B cell (primary cell): ENCODE results near the gene UMOD. TPM values are rescaled to one million over a fixed set of nuclear protein-coding genes. Genes with fewer than 3 reads are reported as not detected.

Source experiments
- ATAC-seq: fragments of 200-7000 bp; cut with Tn5 transposase; one replicate; pipeline ENCODE4 v1.10.0; 2021; ENCODE audit warnings: low read depth, mild to moderate bottlenecking, moderate number of reproducible peaks, moderate library complexity
- CTCF ChIA-PET: fragments of 350-600 bp; sonication (Branson Sonifier 250); formaldehyde crosslinking; loops from one replicate; lab custom pipeline; 2021; ENCODE audit warnings: antibody characterized with exemption, inconsistent platforms; lab: Charles Lee
- POLR2A ChIA-PET: fragments of 350-600 bp; sonication (Branson Sonifier 250); formaldehyde crosslinking; loops from one replicate; lab custom pipeline; 2021; ENCODE audit warnings: antibody characterized with exemption; lab: Charles Lee
- DNase-seq: peaks from one replicate; pipeline ENCODE4 v3.0.0; 2013
- H2AFZ ChIP-seq: 2 replicates; pipeline ENCODE4 v1.6.1; 2012; ENCODE audit warnings: mild to moderate bottlenecking, low read depth, low read length; ENCODE audit not compliant: insufficient read depth, poor library complexity, severe bottlenecking
- H3K27ac ChIP-seq, 2 donors: 1 replicate in 1 of 2; 2 replicates in 1 of 2; pipeline ENCODE4 v1.5.1; 2012 to 2013; ENCODE audit warnings: low read length in 2 of 2, mild to moderate bottlenecking in 2 of 2, moderate library complexity in 1 of 2
- H3K27me3 ChIP-seq, 4 experiments: fragments of 200-600 bp in 1 of 4; sonication (generic) in 1 of 4; replicated peaks in 1 of 4; 1 replicate in 2 of 4; 2 replicates in 2 of 4; pipeline versions ENCODE4 v1.6.1 to v1.7.0; 2013 to 2016; ENCODE audit warnings: low read length in 3 of 4, mild to moderate bottlenecking in 2 of 4, mixed read lengths in 1 of 4, moderate library complexity in 1 of 4; ENCODE audit not compliant: insufficient read depth in 4 of 4, control insufficient read depth in 3 of 4; ENCODE audit errors: control extremely low read depth in 1 of 4
- H3K36me3 ChIP-seq, 2 experiments: replicated peaks in 1 of 2; 1 replicate in 1 of 2; 2 replicates in 1 of 2; pipeline versions ENCODE4 v1.6.1 to v1.7.1; 2013; ENCODE audit warnings: low read length in 1 of 2; ENCODE audit not compliant: insufficient read depth in 2 of 2, control insufficient read depth in 1 of 2; ENCODE audit errors: control extremely low read depth in 1 of 2, extremely low read depth in 1 of 2
- H3K4me1 ChIP-seq, 2 donors: fragments of 200-600 bp in 1 of 2; sonication (generic) in 1 of 2; 1 replicate in 1 of 2; 2 replicates in 1 of 2; pipeline versions ENCODE4 v1.5.1 to v1.6.1; 2013 to 2017; ENCODE audit warnings: low read length in 2 of 2; ENCODE audit not compliant: control insufficient read depth in 2 of 2, insufficient read depth in 2 of 2
- H3K4me2 ChIP-seq: replicated peaks from 2 replicates; pipeline ENCODE3; 2012; ENCODE audit warnings: mild to moderate bottlenecking, low read depth, low read length; ENCODE audit not compliant: poor library complexity, severe bottlenecking
- H3K4me3 ChIP-seq, 5 experiments: fragments of 200-600 bp in 1 of 5; sonication (generic) in 1 of 5; 1 replicate in 3 of 5; 2 replicates in 2 of 5; pipeline versions ENCODE4 v1.5.1 to v1.7.0; 2011 to 2016; ENCODE audit warnings: low read length in 4 of 5, mild to moderate bottlenecking in 4 of 5, low read depth in 2 of 5, control low read depth in 1 of 5, moderate library complexity in 1 of 5; ENCODE audit not compliant: insufficient read depth in 1 of 5; ENCODE audit errors: control extremely low read depth in 1 of 5, extremely low read depth in 1 of 5
- H3K79me2 ChIP-seq: fragments of 200-600 bp; sonication (generic); one replicate; pipeline ENCODE4 v1.6.0; 2016; ENCODE audit warnings: low read length; ENCODE audit not compliant: control insufficient read depth, insufficient read depth
- H3K9ac ChIP-seq: fragments of 200-600 bp; sonication (generic); 2 replicates; pipeline ENCODE4 v1.6.1; 2017; ENCODE audit warnings: mild to moderate bottlenecking, low read length, moderate library complexity
- H3K9me3 ChIP-seq, 3 donors: one replicate each; pipeline versions ENCODE4 v1.6.1 to v1.7.1; 2013; ENCODE audit warnings: low read length in 2 of 3; ENCODE audit not compliant: control insufficient read depth in 2 of 3, insufficient read depth in 1 of 3; ENCODE audit errors: control extremely low read depth in 1 of 3
- H4K20me1 ChIP-seq: 2 replicates; pipeline ENCODE4 v1.6.0; 2012; ENCODE audit warnings: mild to moderate bottlenecking, low read length; ENCODE audit not compliant: insufficient read depth, control insufficient read depth, poor library complexity, severe bottlenecking
- H3K27ac Mint-ChIP-seq: one replicate; pipeline ENCODE4 v1.8.0; 2021; ENCODE audit warnings: mixed read lengths
- H3K27me3 Mint-ChIP-seq: one replicate; pipeline ENCODE4 v1.8.0; 2021; ENCODE audit warnings: mixed read lengths
- H3K4me1 Mint-ChIP-seq: one replicate; pipeline ENCODE4 v1.8.0; 2021; ENCODE audit warnings: mixed read lengths
- H3K4me3 Mint-ChIP-seq: one replicate; pipeline ENCODE4 v1.8.0; 2021; ENCODE audit warnings: mixed read lengths
- H3K9me3 Mint-ChIP-seq: one replicate; pipeline ENCODE4 v1.8.0; 2022; ENCODE audit warnings: mixed read lengths; ENCODE audit not compliant: insufficient read depth
- CTCF ChIP-seq: fragments of 200-600 bp; IDR thresholded peaks from one replicate; pipeline ENCODE4 v1.8.0; 2022; ENCODE audit warnings: antibody characterized with exemption, mild to moderate bottlenecking
- EZH2 ChIP-seq: IDR thresholded peaks from 2 replicates; pipeline ENCODE4 v1.6.1; 2012; ENCODE audit warnings: borderline replicate concordance, low read depth, mild to moderate bottlenecking, moderate library complexity, low read length; ENCODE audit not compliant: insufficient read depth, poor library complexity, severe bottlenecking
- WGBS: methylation state at CpG from one replicate; pipeline ENCODE4 v1.1.5; 2013; ENCODE audit warnings: missing lambda C conversion rate; ENCODE audit not compliant: insufficient coverage; 5-methylcytosine and 5-hydroxymethylcytosine counted together
- intact Hi-C: fragments of 100-400 bp; cut with micrococcal nuclease; formaldehyde crosslinking; loops from one replicate; pipeline ENCODE4 v1.10.0; 2022
- polyA plus RNA-seq: library from polyadenylated mRNA; depleted of rRNA; stranded (reverse); fragments of >200 nt; gene quantifications from 2 replicates; pipeline ENCODE4 v1.2.3, GENCODE V29; 2012
- total RNA-seq, 2 donors: library from RNA; stranded (reverse); fragments of 120-200 nt in 1 of 2; gene quantifications; 1 replicate in 1 of 2; 2 replicates in 1 of 2; pipeline versions ENCODE4 v1.2.3 to v1.2.4, GENCODE V29; 2013 to 2022

The UMOD gene
- total and polyA plus RNA-seq, 2 donors (not counting 1 experiment from before 2014, with no cell fraction given): not detected

- no peaks in the 10 kb centered on the region for H4K20me1 ChIP-seq
- ChIA-PET POLR2A (no interaction called here), CTCF (no interaction called here)
- no peaks in the 10 kb centered on the region for H3K4me1 ChIP-seq
- no peaks in the 10 kb centered on the region for H3K27me3 ChIP-seq
- Mint-ChIP-seq H3K27ac (no peak overlapping the region), H3K4me1 (no peaks in the 10 kb centered on the region), H3K4me3 (no peak overlapping the region), H3K27me3 (no peaks in the 10 kb centered on the region), H3K9me3 (no peaks in the 10 kb centered on the region)
- no peaks in the 10 kb centered on the region for H3K36me3 ChIP-seq
- H3K4me2 ChIP-seq: no peak overlapping the region
- intact Hi-C loops: no loop called here
- H3K27ac ChIP-seq: no peak overlapping the region
- ATAC-seq: no peak
- DNase-seq: no peak
- TF ChIP-seq EZH2: no peak
- no peak for TF ChIP-seq CTCF
- WGBS: 38% methylated on average over 77 of the region's 77 CpGs
- no peak overlapping the region for H3K9ac ChIP-seq
- H3K4me3 ChIP-seq: no peak overlapping the region
- peaks cover 0 to 8% (median 0%) of the 10 kb centered on the region in 3 donors for H3K9me3 ChIP-seq
- no peaks in the 10 kb centered on the region for H3K79me2 ChIP-seq
- no peak overlapping the region for H2AFZ ChIP-seq
These were observed 3.9 kb downstream of the UMOD start for GRCh38 chr16:20348365-20349185.

DNA sequence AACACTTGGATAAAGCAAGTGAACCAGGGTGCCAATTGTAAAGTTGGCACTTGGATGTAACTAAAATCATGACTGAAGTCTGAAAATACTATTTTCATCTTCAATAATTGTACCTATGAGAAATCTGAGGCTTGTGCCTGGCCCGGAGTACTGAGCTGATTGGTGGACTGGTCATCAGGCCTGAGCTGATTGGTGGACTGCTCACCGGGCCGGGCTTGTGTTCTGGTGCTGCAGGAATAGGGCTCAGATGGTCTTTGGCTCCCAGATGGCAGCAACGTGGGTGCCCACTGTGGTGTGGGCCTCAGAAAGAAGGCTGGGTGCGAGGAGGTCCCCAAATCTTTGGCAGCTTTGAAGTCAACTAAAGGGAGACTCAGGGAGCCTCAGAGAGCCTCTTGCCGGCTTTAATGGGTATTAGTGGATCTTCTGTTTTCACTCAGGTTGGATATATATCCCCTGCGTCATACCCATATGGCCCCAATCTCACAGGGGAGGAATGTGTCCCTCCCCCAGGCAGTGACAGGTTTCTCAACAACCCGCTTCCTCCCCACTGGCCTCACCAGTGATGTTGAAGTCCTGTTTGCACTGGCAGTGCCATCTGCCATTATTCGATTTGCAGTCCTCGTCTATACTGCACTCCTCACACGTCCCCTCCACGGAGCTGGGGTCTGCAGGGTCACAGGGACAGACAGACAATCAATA lies 4.7 kb downstream of the UMOD start:
- Histone ChIP-seq H3K4me3 (no peak overlapping the region), H3K79me2 (no peaks in the 10 kb centered on the region), H3K9me3 (peaks cover 0 to 8% (median 0%) of the 10 kb centered on the region in 3 donors), H2AFZ (no peak overlapping the region), H3K27ac (no peak overlapping the region), H3K4me1 (no peaks in the 10 kb centered on the region), H3K9ac (no peak overlapping the region), H3K36me3 (no peaks in the 10 kb centered on the region), H3K4me2 (no peak overlapping the region), H3K27me3 (no peaks in the 10 kb centered on the region), H4K20me1 (no peaks in the 10 kb centered on the region)
- DNase-seq: no peak
- Mint-ChIP-seq H3K9me3 (no peaks in the 10 kb centered on the region), H3K27me3 (no peaks in the 10 kb centered on the region), H3K27ac (no peak overlapping the region), H3K4me1 (no peaks in the 10 kb centered on the region), H3K4me3 (no peak overlapping the region)
- WGBS: 55% methylated on average over 10 of the region's 12 CpGs
- intact Hi-C loops: no loop called here
- TF ChIP-seq CTCF: no peak
- no peak for TF ChIP-seq EZH2
- ChIA-PET POLR2A (no interaction called here), CTCF (no interaction called here)
- ATAC-seq: no peak
